ENCODE results near the gene CDH1. TPM values are rescaled to one million over a fixed set of nuclear protein-coding genes. Genes with fewer than 3 reads are reported as not detected.

The CDH1 gene
- total and polyA plus RNA-seq, 12 donors: 0.11 to 1.2 (median 0.40) TPM; not detected in 3

DNA sequence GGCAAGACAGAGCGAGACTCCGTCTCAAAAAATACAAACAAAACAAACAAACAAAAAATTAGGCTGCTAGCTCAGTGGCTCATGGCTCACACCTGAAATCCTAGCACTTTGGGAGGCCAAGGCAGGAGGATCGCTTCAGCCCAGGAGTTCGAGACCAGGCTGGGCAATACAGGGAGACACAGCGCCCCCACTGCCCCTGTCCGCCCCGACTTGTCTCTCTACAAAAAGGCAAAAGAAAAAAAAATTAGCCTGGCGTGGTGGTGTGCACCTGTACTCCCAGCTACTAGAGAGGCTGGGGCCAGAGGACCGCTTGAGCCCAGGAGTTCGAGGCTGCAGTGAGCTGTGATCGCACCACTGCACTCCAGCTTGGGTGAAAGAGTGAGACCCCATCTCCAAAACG lies 531 bp upstream of the CDH1 start:
- WGBS, 4 donors: 84 to 91% (median 87%) methylated on average over 12 of the region's 12 CpGs
- Histone ChIP-seq H3K36me3 (replicated peaks in 1 of 2) (no peaks in the 10 kb centered on the region), H3K27ac (no peak overlapping the region), H3K4me1 (replicated peaks in 1 of 2) (peaks cover 5 to 6% of the 10 kb centered on the region in 2 donors), H3K9me3 (replicated peaks in 1 of 3) (no peaks in the 10 kb centered on the region), H3K27me3 (peaks cover 32% of the 10 kb centered on the region), H3K4me3 (no peak overlapping the region)
- intact Hi-C loops (cut with DNase I): no loop called here
- DNase-seq: no peak
- TF ChIP-seq POLR2A (IDR thresholded peaks at IDR 0.05): no peak
- TF ChIP-seq, protein P1, sequence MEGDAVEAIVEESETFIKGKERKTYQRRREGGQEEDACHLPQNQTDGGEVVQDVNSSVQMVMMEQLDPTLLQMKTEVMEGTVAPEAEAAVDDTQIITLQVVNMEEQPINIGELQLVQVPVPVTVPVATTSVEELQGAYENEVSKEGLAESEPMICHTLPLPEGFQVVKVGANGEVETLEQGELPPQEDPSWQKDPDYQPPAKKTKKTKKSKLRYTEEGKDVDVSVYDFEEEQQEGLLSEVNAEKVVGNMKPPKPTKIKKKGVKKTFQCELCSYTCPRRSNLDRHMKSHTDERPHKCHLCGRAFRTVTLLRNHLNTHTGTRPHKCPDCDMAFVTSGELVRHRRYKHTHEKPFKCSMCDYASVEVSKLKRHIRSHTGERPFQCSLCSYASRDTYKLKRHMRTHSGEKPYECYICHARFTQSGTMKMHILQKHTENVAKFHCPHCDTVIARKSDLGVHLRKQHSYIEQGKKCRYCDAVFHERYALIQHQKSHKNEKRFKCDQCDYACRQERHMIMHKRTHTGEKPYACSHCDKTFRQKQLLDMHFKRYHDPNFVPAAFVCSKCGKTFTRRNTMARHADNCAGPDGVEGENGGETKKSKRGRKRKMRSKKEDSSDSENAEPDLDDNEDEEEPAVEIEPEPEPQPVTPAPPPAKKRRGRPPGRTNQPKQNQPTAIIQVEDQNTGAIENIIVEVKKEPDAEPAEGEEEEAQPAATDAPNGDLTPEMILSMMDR (IDR thresholded peaks at IDR 0.05): no peak

DNA sequence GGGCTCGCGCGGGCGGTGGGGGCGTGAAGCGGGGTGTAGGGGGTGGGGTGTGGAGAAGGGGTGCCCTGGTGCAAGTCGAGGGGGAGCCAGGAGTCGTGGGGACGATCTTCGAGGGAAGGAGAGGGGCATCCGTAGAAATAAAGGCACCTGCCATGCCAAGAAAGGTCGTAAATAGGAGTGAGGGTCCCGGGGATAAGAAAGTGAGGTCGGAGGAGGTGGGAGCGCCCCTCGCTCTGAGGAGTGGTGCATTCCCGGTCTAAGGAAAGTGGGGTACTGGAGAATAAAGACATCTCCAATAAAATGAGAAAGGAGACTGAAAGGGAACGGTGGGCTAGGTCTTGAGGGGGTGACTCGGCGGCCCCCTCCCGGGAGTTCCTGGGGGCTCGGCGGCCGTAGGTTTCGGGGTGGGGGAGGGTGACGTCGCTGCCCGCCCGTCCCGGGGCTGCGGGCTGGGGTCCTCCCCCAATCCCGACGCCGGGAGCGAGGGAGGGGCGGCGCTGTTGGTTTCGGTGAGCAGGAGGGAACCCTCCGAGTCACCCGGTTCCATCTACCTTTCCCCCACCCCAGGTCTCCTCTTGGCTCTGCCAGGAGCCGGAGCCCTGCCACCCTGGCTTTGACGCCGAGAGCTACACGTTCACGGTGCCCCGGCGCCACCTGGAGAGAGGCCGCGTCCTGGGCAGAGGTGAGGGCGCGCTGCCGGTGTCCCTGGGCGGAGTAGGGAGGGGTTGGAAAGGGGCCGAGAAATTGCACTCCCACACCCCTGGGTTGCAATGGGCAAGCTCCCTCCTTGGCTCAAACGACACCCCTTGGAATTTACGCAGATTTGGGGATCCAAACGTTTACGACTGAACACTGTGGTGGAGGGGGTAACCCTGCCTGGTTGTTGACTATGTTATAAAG lies 888 bp downstream of the CDH1 start:
- 11 to 14% (median 13%) methylated on average over 40 to 58 of the region's 58 CpGs for WGBS, 4 donors
- peaks cover 32% of the 10 kb centered on the region for H3K27me3 ChIP-seq
- DNase-seq: peak in 1 of 7 donors; percentile 9
- H3K9me3 ChIP-seq (replicated peaks in 1 of 3): no peaks in the 10 kb centered on the region
- peaks cover 5 to 6% of the 10 kb centered on the region in 2 donors for H3K4me1 ChIP-seq (replicated peaks in 1 of 2)
- intact Hi-C loops (cut with DNase I): no loop called here
- no peak overlapping the region for H3K27ac ChIP-seq
- H3K36me3 ChIP-seq (replicated peaks in 1 of 2): no peaks in the 10 kb centered on the region
- TF ChIP-seq, protein P1 (IDR thresholded peaks at IDR 0.05): no peak
- TF ChIP-seq POLR2A (IDR thresholded peaks at IDR 0.05): no peak
- peak overlapping the region in 1 of 4 donors; percentile 31 for H3K4me3 ChIP-seq

DNA sequence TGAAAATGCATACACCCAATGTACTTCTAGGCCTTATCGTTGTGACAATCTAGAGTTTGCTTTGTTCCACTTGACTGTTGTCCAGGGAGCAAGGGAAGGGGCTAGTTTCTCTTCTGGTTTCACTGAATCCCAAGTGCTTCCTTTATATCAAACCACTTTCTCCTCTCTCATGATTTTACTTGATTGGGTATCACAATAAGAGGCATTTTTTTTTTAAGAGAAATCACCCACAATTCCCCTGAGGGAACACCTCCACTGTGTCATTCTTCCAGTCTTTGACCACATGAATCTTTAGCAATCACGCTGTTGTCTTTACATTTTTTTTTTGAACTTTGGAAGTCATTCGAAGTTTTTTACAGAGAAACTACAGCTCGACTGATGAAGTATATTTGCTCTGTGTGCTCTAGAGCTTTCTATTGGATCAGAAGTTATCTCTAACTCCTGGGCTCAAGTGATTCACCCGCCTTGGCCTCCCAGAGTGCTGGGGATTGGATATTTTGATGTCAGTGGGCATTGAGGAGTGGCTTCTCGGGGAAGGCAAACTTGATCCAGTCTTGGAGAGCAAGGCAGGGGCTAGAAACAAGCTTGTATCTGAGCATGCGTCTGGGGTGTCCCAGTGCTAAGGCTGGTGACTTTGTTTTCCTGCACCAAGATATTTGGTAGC lies 3.0 kb downstream of the CDH1 start:
- Histone ChIP-seq H3K27ac (no peak overlapping the region), H3K27me3 (peaks cover 32% of the 10 kb centered on the region), H3K9me3 (replicated peaks in 1 of 3) (no peaks in the 10 kb centered on the region), H3K4me1 (replicated peaks in 1 of 2) (peaks cover 5 to 6% of the 10 kb centered on the region in 2 donors), H3K36me3 (replicated peaks in 1 of 2) (no peaks in the 10 kb centered on the region), H3K4me3 (no peak overlapping the region)
- intact Hi-C loops (cut with DNase I): no loop called here
- no peak for DNase-seq
- no peak for TF ChIP-seq POLR2A (IDR thresholded peaks at IDR 0.05)
- TF ChIP-seq, protein P1 (IDR thresholded peaks at IDR 0.05): no peak
- WGBS, 4 donors: 55 to 74% (median 63%) methylated on average over 7 of the region's 7 CpGs

DNA sequence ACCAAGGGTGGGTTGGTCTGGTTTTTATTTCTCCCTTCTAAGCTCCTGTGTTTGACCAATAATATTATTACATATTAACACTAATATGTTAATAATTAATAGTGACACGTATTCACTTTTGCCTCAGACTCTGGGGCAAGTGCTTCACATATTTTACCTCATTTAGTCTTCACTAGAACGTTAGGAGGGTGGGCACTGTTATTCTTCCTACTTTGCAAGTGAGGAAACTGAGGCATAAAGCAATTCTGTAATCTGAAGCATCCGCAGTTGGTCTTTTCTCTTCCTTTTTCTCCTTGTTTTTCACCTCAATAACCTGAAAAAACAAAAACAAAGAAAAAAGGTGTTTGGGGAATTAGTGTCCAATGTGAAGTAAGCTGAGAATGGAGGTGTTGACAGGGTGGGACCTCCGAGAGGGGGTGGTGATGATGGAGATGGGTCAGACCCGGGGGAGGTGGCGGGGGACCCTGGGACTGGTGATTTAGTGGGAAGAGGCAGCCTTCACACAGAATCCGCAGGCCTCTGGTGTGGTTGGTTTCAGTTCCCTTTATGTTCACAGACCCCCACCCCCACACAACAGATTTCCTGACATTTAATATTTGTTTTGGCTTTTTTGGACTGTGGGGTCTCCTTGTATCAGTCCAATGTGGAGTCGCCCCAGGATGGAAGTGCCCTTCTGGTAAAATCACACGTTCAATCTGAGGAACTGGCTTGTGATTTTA lies 3.7 kb downstream of the CDH1 start:
- no peak for DNase-seq
- Histone ChIP-seq H3K27me3 (peaks cover 32% of the 10 kb centered on the region), H3K4me1 (replicated peaks in 1 of 2) (peaks cover 5 to 6% of the 10 kb centered on the region in 2 donors), H3K27ac (no peak overlapping the region), H3K4me3 (no peak overlapping the region), H3K36me3 (replicated peaks in 1 of 2) (no peaks in the 10 kb centered on the region), H3K9me3 (replicated peaks in 1 of 3) (no peaks in the 10 kb centered on the region)
- intact Hi-C loops (cut with DNase I): no loop called here
- WGBS, 4 donors: 53 to 76% (median 74%) methylated on average over 9 of the region's 9 CpGs
- TF ChIP-seq, protein P1 (IDR thresholded peaks at IDR 0.05): no peak
- TF ChIP-seq POLR2A (IDR thresholded peaks at IDR 0.05): no peak

Measured in adrenal gland (tissue), 12 donors.